ENCODE results near the gene GPD2.

GPD2 gene

DNA sequence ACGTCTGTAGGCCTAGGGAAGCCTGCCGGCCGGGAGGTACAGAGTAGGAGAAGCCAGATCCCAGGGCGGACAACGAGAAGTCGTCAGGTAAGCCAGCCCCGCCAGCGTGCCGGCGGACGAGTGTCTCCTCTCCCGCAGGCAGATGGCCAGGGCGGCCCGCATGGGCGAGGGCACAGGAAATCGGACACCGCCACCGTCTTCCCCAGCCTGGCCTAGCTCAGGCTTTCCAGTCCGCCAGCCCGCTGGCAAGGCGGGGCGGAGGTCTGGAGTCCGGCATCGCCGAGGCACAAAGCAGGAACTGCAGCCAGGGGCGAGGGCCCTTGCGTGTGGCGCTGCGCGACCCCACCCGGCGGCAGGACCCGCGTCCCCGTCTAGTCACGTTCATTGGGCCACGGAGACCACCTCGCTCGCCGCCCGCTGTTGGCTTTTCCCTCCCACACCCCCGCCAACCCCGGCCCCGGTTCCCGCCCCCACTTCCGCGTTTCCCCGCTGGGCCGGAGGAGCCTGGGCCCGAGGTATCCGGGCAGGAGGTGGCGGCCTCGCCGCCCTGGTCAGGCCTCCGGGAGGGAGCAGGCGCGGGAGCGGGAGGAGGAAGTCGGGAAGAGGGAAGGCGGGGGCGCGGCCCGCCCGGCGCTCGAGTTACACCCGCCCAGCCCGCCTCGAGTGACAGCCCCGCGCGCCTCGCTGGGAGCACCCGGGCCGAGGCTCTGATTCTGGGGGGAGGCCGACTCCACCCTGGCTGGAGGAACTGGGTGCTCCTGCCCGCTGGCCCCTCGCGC lies at the start of gene GPD2:
Gene GPD2 (plus strand): TSS at position 662 of the 779 bp plus-strand sequence. CDS start 39,727 bp downstream, outside the sequence.
- peak; percentile 95 for DNase-seq

DNA sequence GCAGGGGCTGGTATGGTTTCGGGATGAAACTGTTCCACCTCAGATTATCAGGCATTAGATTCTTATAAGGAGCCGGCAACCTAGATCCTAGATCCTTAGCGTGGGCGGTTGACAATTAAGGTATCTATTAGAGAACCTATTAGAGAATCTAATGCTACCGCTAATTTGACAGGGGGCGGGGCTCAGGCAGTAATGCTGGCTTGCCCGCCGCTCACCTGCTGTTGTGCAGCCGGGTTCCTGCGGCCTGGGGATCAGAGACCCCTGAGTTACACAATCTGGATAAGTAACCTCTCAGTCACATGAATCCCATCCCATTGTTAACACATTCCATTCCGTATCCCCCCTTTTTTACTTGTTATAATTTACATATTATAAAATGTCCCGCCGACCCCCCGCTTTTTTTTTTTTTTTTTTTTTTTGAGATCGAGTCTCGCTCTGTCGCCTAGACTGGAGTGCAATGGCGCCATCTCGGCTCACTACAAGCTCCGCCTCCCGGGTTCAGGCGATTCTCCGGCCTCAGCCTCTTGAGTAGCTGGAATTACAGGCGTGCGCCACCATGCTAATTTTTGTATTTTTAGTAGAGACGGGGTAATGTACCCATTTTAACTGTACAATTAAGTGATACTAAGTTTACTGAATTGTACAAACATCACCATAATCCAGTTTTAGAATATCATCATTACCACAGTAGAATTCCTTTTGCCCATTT lies 42.0 kb upstream of the GPD2 start:
- no peak for DNase-seq

DNA sequence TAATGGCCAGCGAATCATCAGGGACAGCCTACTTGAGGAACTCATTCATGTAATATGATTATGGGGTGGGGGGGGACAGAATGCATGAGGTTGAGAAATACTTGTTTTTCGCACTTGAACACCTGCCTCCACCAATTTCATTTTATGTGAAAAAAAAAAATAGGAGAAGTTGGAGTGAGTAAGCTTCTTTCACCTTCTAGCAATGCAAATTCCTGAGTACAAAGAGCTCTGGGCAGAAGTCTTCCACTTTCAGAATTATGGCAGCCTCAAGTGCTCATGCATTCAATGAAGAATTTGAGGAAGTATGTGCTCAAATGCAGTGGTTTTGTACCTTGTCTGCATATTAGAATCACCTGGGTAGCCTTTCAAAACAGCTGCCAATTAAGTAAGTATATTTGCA lies 40.1 kb upstream of the GPD2 start:
- no peak for DNase-seq

GRCh38 chr2:156397229-156397628 lies 39.0 kb upstream of the GPD2 start:
- DNase-seq: no peak

DNA sequence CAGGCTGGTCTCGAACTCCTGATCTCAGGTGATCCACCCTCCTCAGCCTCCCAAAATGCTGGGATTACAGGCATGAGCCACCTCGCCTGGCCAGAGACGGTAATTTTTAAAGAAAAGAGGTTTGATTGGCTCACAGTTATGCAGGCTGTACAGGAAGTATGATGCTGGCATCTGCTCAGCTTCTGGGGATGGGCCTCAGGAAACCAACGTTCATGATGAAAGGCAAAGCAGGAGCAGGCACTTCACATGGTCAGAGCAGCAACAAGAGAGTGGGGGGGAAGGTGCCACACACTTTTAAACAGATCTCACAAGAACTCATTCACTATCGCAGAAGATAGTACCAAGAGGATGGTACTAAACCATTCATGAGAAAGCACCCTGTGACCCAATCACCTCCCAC lies 38.0 kb upstream of the GPD2 start:
- DNase-seq: no peak

DNA sequence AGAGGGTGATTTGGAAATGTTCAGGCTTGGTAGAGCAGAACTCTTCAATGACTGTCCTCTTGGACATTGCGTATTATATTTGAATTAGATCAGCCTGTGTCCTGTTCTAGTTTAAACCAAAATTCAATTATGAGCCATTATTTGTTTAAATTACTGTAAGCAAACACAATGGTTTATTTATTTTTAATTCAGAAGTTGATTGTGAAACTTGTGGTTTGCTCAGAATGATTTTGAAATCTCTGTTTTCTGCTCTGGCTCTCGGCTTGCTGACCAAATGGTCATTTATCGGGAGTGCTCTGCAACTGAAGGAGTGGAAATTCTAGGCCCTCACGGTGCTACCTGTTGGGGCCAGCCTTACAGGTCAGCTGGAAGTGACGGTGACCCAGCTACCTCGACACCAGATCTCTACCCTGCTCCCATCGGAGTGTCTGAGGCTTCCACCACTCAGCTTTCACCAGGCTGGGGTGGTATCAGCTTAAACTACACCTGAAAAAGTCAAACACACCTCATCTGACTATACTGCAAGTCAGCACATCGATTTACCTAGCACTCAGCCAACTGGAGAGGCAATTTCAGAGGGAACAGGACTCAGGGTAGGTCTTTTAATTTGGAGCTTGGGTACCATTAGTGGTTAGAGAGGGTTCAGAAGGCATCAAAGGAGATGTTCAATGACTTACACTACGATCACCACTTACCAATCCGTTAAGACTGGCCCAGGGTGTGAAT lies 36.8 kb upstream of the GPD2 start:
- DNase-seq: no peak

- DNase-seq: peak; percentile 88
These were observed 36.1 kb upstream of the GPD2 start for GRCh38 chr2:156399950-156400705.

GRCh38 chr2:156400706-156401678 lies 35.2 kb upstream of the GPD2 start:
- DNase-seq: peak; percentile 84

DNA sequence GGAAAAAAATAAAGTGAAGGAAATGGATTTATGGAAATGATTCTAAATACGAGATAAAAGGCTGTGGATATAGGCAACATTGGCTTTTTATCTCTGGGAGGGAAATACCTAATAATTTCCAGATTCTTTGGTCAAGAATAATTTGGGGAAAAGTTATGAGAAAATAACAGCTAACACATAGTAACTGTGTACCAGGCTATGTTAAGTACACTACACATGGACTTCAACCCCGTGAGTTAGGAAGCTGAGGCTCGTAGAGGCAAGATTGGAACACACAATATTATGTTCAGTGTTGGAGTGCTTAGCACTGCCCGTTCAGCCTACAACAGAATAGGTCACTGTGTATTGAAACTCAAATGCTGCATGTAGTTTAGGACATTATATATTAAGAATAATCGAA lies 34.3 kb upstream of the GPD2 start:
- DNase-seq: no peak

- DNase-seq: no peak
These were observed 30.6 kb upstream of the GPD2 start for GRCh38 chr2:156405586-156405985.

DNA sequence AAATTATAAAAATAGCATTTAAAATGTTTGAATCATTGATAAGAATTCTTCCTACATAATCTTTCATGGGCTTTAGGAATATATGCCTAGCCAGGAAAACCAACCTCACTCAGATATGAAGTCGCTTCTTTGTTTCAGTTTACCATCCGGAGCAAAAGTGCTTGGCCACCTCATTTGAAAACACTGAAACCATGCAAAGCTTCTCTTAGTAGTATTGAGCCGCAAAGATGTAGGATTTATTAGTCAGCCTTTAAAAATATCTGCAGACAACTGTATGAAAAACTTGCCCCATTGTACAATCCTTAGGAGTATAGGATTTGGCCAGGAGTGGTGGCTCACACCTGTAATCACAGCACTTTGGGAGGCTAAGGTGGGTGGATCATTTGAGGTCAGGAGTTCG lies 24.3 kb upstream of the GPD2 start:
- DNase-seq: no peak

- no peak for DNase-seq
These were observed 14.3 kb upstream of the GPD2 start for GRCh38 chr2:156421851-156422250.

GRCh38 chr2:156423674-156424282 lies 12.4 kb upstream of the GPD2 start:
- no peak for DNase-seq

DNA sequence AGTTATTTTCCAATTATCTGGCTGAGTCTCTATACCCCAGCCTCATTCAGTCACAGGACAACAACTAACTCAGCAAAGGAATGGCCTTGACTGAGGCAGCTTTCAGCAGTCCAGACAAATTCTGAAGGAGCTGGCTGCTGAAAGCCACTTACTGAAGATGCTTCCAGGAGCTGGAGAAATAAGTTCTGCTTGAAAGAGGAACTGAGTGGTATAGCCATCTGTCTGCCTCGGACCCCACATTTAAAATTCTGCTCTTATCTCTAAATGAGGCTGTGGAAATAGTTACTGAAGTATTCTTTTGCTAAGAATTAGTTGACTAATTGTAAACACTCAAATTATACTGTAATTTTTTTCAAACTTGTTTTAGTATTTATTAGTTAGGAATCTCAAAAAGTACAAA lies 9.1 kb upstream of the GPD2 start:
- no peak for DNase-seq

DNA sequence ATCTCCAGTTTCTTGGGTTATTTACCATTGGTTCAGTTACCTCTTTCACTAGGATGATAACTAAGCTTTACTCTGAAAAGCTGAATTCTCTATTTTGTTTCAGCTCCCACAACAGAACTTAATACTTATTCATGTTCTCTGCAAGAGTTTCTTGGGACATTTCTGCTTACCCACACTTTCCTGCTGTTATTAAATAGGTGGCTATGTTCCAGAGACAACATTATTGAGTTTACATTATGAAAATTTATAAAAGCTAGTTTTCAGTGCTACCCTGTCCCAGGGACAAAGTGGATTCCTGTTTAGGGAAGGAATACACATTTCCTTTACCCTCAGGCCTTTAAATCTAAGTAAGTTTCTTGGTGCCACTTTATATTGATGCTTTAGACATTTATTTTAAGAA lies 7.0 kb upstream of the GPD2 start:
- DNase-seq: no peak

- no peak for DNase-seq
These were observed 5.8 kb upstream of the GPD2 start for GRCh38 chr2:156430236-156430979.

GRCh38 chr2:156430980-156431358 lies 5.2 kb upstream of the GPD2 start:
- no peak for DNase-seq

GRCh38 chr2:156434461-156435291 lies 1.5 kb upstream of the GPD2 start:
- peak; percentile 19 for DNase-seq

GRCh38 chr2:156435396-156435717 lies 822 bp upstream of the GPD2 start:
- DNase-seq: no peak
